Hindlimb muscle (tissue), 1 donor: ENCODE measurements around the gene PARD3. TPM values are rescaled to one million over a fixed set of nuclear protein-coding genes. Genes with fewer than 3 reads are reported as not detected.
A peak's percentile ranks its signal among the peaks of the same experiment; 100 is the strongest.

Source experiments
- DNase-seq: peaks from one replicate; pipeline ENCODE4 v3.0.0-alpha.2; 2013
- polyA plus RNA-seq: library from polyadenylated mRNA; unstranded; fragments of 120-200 nt; gene quantifications from one replicate; pipeline ENCODE4 v1.2.1, GENCODE V29; 2013; ENCODE audit not compliant: insufficient read length

PARD3 gene
- polyA plus RNA-seq, 1 donor = 40.7 TPM

DNA sequence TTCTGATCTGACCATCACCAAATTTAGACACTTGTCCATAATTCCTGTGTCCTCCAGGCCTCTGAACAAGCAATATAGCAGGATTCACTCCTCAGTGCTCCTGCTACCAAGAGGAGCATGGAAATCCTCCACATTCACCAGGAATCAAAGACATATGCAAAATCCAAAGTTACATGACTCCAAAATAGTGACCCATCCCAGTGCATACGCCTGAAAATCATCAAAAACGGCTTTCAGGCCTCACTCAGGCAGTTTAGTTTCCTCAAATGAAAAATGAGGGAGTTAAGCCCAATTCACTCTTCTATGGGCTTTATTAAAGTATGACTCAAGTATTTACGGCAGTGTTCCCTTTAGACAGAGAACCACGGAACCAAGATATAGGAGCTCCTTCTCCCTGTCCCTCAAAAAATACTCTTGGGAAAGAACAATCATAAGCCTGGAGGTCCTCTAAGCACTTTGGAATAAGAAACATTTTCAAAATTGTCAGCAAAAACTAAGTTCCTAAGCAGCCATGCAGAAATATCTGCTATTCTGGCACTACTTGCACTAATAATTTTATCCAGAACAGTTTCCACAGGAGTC, 240.7 kb downstream of the PARD3 start:
- peak; percentile 27 for DNase-seq

DNA sequence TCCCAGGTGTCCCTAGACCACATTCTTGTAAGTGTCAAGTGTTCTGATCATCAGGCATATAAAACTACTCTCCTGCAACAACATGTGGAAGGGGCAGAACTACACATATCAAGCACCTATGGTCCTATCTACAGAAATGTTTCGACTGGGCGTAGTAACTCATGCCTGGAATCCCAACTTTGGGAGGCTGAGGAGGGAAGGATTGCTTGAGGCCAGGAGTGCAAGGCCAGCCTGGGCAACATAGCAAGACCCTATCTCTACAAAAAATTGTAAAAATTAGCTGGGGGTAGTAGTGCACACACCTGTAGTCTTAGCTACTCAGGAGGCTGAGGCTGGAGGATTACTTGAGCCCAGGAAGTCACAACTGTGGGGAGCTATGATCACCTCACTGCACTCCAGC, 244.2 kb downstream of the PARD3 start:
- no peak for DNase-seq

- no peak for DNase-seq
Observed at GRCh38 chr10:34567659-34568253, 247.3 kb downstream of the PARD3 start.

DNA sequence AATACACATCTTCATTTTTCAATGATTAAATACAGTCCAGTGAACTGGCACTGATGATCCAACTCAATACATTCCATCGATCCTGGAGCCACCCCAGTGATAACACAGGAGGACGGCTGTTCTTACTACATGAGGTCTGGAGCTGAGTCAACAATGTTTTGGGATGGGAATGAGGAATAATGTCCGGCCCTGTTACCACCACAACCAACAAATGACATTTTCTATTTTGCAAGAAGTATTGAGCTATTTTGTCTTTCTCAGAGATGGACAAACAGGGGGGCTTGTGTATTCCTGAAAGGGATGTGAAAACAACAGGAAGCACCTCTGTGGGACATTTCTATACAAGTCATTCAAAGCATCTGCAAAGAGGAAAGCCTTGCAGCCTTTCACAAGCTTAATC, 249.2 kb downstream of the PARD3 start:
- DNase-seq = no peak

DNA sequence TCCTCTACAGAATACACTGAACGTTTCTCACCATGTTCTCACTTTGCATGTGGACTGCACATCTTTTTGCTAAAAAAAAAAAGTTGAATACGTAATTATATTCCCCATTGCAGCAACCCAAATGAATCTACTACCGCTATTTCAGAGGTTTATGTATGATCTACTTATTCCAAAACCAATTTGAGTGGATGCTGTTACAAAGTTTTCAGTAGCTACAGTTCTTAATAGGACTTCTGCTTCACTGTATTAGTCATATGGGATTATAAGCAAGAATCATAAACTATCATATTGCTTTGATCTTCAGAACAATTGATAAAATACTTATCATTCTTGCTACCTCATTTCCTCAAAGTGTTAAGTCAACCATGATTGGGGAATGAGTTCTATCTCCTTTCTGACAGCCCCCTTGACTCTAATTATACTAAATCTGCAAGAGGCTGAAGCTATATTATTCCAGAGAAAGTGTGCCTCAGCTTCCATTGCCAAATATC, 257.0 kb downstream of the PARD3 start:
- DNase-seq = no peak

- no peak for DNase-seq
Observed at GRCh38 chr10:34557173-34557572, 257.9 kb downstream of the PARD3 start.

DNA sequence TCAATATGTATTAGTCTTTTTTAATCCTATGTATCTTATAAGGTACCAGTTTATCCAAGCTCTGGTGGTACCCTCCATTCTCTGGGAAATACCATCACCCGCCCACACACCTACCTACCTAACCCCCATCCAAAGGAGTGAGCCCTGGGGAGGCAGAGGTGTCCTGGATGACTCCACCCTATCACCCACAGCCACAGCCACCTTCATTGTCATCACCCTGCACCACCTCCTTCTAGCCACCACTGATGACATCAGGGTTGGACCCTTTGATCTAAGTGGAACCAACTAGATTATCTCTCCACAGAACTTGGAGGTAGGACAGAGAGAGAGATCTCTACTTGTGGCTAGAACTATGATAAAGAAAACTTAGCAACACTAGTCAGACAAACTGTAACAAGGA, 259.4 kb downstream of the PARD3 start:
- DNase-seq = no peak

GRCh38 chr10:34553747-34554146, 261.3 kb downstream of the PARD3 start:
- DNase-seq = no peak

GRCh38 chr10:34551295-34551694, 263.8 kb downstream of the PARD3 start:
- no peak for DNase-seq

GRCh38 chr10:34549953-34550352, 265.1 kb downstream of the PARD3 start:
- DNase-seq = no peak

DNA sequence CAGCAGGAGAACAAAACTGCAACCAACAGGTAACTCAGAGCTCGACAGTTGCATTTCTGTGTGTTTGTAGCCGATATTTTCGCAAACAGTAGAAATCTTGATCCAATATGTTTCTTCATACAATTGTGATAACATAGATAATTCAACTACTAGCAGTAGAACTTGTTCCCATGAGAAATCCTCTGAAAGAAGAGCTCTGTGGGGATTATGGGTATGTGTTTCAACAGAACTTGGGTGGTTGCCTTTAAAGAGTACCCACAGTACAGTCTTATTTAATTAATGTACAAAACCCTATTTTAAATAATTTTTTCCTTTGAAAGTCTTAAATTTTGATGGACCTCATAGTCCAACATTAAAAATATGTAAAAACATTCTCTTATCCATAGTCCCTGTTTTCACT, 266.1 kb downstream of the PARD3 start:
- DNase-seq = no peak

- no peak for DNase-seq
Observed at GRCh38 chr10:34548466-34548865, 266.6 kb downstream of the PARD3 start.

DNA sequence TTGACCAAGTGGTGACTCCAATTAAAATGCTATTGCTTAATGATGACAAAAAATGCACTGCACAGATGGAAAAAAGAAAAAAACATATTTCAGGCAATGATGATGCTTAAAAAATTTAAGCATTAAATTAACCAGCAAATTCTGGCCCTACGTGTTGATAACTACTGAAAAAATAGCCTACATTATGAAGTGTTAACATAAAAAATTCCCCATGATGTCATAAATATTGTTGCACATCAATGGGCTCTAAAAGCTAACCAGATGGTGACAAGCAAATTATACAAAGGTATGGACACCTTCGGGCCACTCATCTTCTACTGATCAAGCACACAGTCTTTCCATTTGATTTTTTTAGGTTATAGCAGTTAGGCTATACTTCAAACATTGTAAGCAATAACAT, 267.4 kb downstream of the PARD3 start:
- DNase-seq = no peak

- no peak for DNase-seq
Observed at GRCh38 chr10:34547291-34547690, 267.8 kb downstream of the PARD3 start.

DNA sequence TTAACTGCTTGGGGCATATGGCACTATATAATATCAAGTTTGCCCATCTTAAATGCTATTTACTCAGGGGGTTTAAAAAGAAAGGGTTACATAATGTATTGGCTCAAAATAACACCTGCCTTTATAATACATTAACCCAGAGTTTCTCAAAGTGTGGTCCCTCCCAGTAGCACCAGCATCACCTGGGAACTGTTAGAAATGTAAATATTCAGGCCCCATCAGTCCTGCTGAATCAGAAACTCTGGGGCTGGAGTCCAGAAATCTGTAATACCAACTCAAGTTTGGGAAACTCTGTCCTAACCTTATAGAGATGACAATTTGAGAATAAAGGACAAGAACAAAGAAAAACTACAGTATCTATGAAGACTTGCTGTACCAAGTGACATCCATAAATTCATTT, 270.7 kb downstream of the PARD3 start:
- DNase-seq = no peak

GRCh38 chr10:34543716-34544115, 271.4 kb downstream of the PARD3 start:
- no peak for DNase-seq

GRCh38 chr10:34540492-34540891, 274.6 kb downstream of the PARD3 start:
- DNase-seq = no peak

- DNase-seq = peak; percentile 63
Observed at GRCh38 chr10:34539533-34540315, 275.4 kb downstream of the PARD3 start.

- DNase-seq = no peak
Observed at GRCh38 chr10:34538281-34538829, 276.7 kb downstream of the PARD3 start.

DNA sequence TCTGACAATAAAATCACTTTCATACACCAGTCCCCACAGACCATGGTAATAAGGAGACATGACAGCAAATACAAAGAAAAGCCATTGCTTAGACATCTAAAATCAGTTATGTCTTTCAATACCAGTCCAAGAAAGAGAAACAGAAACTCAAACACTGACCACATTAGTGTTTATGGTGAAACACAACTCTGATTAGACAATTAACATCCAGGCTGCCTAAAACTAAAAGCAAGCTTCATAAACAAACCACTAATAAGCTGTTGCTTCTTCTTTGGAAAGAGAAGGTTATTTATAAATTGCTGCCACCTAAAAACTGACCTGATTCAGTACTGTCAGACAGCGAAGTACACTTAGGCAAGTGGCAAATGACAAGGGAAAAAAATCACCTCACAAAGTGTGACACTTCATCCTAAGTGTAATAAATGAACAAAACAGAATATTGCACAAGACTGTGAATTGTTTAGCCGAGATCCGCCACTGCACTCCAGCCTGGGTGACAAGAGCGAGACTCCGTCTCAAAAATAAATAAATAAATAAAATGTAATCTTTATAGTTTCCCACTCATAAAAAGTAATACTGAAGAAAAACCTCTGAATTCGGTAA, 277.4 kb downstream of the PARD3 start:
- no peak for DNase-seq

GRCh38 chr10:34535872-34536271, 279.2 kb downstream of the PARD3 start:
- no peak for DNase-seq

DNA sequence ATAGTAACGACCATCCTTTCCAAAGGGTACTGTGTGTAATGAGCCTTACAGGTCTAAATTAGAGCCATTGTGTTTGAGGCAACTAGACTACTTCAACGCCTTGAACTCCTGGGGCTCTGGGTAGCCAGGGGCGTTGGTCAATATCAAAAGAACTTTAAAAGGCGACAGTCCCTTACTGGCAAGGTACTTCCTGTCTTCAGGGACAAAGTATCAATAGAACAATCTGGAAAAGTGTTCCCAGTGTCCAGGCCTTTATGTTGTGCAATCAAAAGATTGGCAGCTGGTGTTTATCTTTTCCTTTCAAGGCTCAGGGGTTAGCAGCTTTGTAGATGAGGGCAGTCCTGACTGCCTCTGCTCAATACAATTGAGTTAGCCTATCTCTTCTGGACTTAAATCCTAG, 284.3 kb downstream of the PARD3 start:
- no peak for DNase-seq

DNA sequence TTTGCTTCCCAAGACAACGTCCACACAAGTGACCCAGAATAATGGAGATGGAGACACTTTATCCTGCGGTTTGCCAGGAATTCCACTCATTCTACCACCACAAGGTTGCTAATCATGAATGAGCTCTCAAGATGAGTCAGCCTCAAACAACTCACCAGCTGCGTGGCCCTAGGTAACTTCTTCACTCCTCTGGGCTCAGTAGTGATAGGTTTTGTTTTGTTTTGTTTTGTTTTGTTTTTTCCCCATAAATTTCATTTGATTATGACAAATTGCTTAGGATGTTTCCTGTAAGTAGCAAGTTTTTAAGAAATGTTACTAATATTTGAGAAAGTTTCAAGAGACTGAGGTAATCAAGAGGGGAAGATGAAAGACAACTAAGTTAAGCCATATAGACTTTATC, 286.8 kb downstream of the PARD3 start:
- DNase-seq = no peak
